B cell (primary cell): ENCODE data around the gene LRP2BP. TPM values are rescaled to one million over a fixed set of nuclear protein-coding genes. Genes with fewer than 3 reads are reported as not detected.

Source experiments
- ATAC-seq: fragments of 200-7000 bp; cut with Tn5 transposase; one replicate; pipeline ENCODE4 v1.10.0; 2021; ENCODE audit warnings: low read depth, mild to moderate bottlenecking, moderate number of reproducible peaks, moderate library complexity
- CTCF ChIA-PET: fragments of 350-600 bp; sonication (Branson Sonifier 250); formaldehyde crosslinking; loops from one replicate; lab custom pipeline; 2021; ENCODE audit warnings: antibody characterized with exemption, inconsistent platforms; lab: Charles Lee
- POLR2A ChIA-PET: fragments of 350-600 bp; sonication (Branson Sonifier 250); formaldehyde crosslinking; loops from one replicate; lab custom pipeline; 2021; ENCODE audit warnings: antibody characterized with exemption; lab: Charles Lee
- DNase-seq: peaks from one replicate; pipeline ENCODE4 v3.0.0; 2013
- H2AFZ ChIP-seq: 2 replicates; pipeline ENCODE4 v1.6.1; 2012; ENCODE audit warnings: mild to moderate bottlenecking, low read depth, low read length; ENCODE audit not compliant: insufficient read depth, poor library complexity, severe bottlenecking
- H3K27ac ChIP-seq, 2 donors: 1 replicate in 1 of 2; 2 replicates in 1 of 2; pipeline ENCODE4 v1.5.1; 2012 to 2013; ENCODE audit warnings: low read length in 2 of 2, mild to moderate bottlenecking in 2 of 2, moderate library complexity in 1 of 2
- H3K27me3 ChIP-seq, 4 experiments: fragments of 200-600 bp in 1 of 4; sonication (generic) in 1 of 4; replicated peaks in 1 of 4; 1 replicate in 2 of 4; 2 replicates in 2 of 4; pipeline versions ENCODE4 v1.6.1 to v1.7.0; 2013 to 2016; ENCODE audit warnings: low read length in 3 of 4, mild to moderate bottlenecking in 2 of 4, mixed read lengths in 1 of 4, moderate library complexity in 1 of 4; ENCODE audit not compliant: insufficient read depth in 4 of 4, control insufficient read depth in 3 of 4; ENCODE audit errors: control extremely low read depth in 1 of 4
- H3K36me3 ChIP-seq, 2 experiments: replicated peaks in 1 of 2; 1 replicate in 1 of 2; 2 replicates in 1 of 2; pipeline versions ENCODE4 v1.6.1 to v1.7.1; 2013; ENCODE audit warnings: low read length in 1 of 2; ENCODE audit not compliant: insufficient read depth in 2 of 2, control insufficient read depth in 1 of 2; ENCODE audit errors: control extremely low read depth in 1 of 2, extremely low read depth in 1 of 2
- H3K4me1 ChIP-seq, 2 donors: fragments of 200-600 bp in 1 of 2; sonication (generic) in 1 of 2; 1 replicate in 1 of 2; 2 replicates in 1 of 2; pipeline versions ENCODE4 v1.5.1 to v1.6.1; 2013 to 2017; ENCODE audit warnings: low read length in 2 of 2; ENCODE audit not compliant: control insufficient read depth in 2 of 2, insufficient read depth in 2 of 2
- H3K4me2 ChIP-seq: replicated peaks from 2 replicates; pipeline ENCODE3; 2012; ENCODE audit warnings: mild to moderate bottlenecking, low read depth, low read length; ENCODE audit not compliant: poor library complexity, severe bottlenecking
- H3K4me3 ChIP-seq, 5 experiments: fragments of 200-600 bp in 1 of 5; sonication (generic) in 1 of 5; 1 replicate in 3 of 5; 2 replicates in 2 of 5; pipeline versions ENCODE4 v1.5.1 to v1.7.0; 2011 to 2016; ENCODE audit warnings: low read length in 4 of 5, mild to moderate bottlenecking in 4 of 5, low read depth in 2 of 5, control low read depth in 1 of 5, moderate library complexity in 1 of 5; ENCODE audit not compliant: insufficient read depth in 1 of 5; ENCODE audit errors: control extremely low read depth in 1 of 5, extremely low read depth in 1 of 5
- H3K79me2 ChIP-seq: fragments of 200-600 bp; sonication (generic); one replicate; pipeline ENCODE4 v1.6.0; 2016; ENCODE audit warnings: low read length; ENCODE audit not compliant: control insufficient read depth, insufficient read depth
- H3K9ac ChIP-seq: fragments of 200-600 bp; sonication (generic); 2 replicates; pipeline ENCODE4 v1.6.1; 2017; ENCODE audit warnings: mild to moderate bottlenecking, low read length, moderate library complexity
- H3K9me3 ChIP-seq, 3 donors: one replicate each; pipeline versions ENCODE4 v1.6.1 to v1.7.1; 2013; ENCODE audit warnings: low read length in 2 of 3; ENCODE audit not compliant: control insufficient read depth in 2 of 3, insufficient read depth in 1 of 3; ENCODE audit errors: control extremely low read depth in 1 of 3
- H4K20me1 ChIP-seq: 2 replicates; pipeline ENCODE4 v1.6.0; 2012; ENCODE audit warnings: mild to moderate bottlenecking, low read length; ENCODE audit not compliant: insufficient read depth, control insufficient read depth, poor library complexity, severe bottlenecking
- H3K27ac Mint-ChIP-seq: one replicate; pipeline ENCODE4 v1.8.0; 2021; ENCODE audit warnings: mixed read lengths
- H3K27me3 Mint-ChIP-seq: one replicate; pipeline ENCODE4 v1.8.0; 2021; ENCODE audit warnings: mixed read lengths
- H3K4me1 Mint-ChIP-seq: one replicate; pipeline ENCODE4 v1.8.0; 2021; ENCODE audit warnings: mixed read lengths
- H3K4me3 Mint-ChIP-seq: one replicate; pipeline ENCODE4 v1.8.0; 2021; ENCODE audit warnings: mixed read lengths
- H3K9me3 Mint-ChIP-seq: one replicate; pipeline ENCODE4 v1.8.0; 2022; ENCODE audit warnings: mixed read lengths; ENCODE audit not compliant: insufficient read depth
- CTCF ChIP-seq: fragments of 200-600 bp; IDR thresholded peaks from one replicate; pipeline ENCODE4 v1.8.0; 2022; ENCODE audit warnings: antibody characterized with exemption, mild to moderate bottlenecking
- EZH2 ChIP-seq: IDR thresholded peaks from 2 replicates; pipeline ENCODE4 v1.6.1; 2012; ENCODE audit warnings: borderline replicate concordance, low read depth, mild to moderate bottlenecking, moderate library complexity, low read length; ENCODE audit not compliant: insufficient read depth, poor library complexity, severe bottlenecking
- WGBS: methylation state at CpG from one replicate; pipeline ENCODE4 v1.1.5; 2013; ENCODE audit warnings: missing lambda C conversion rate; ENCODE audit not compliant: insufficient coverage; 5-methylcytosine and 5-hydroxymethylcytosine counted together
- intact Hi-C: fragments of 100-400 bp; cut with micrococcal nuclease; formaldehyde crosslinking; loops from one replicate; pipeline ENCODE4 v1.10.0; 2022
- polyA plus RNA-seq: library from polyadenylated mRNA; depleted of rRNA; stranded (reverse); fragments of >200 nt; gene quantifications from 2 replicates; pipeline ENCODE4 v1.2.3, GENCODE V29; 2012
- total RNA-seq, 2 donors: library from RNA; stranded (reverse); fragments of 120-200 nt in 1 of 2; gene quantifications; 1 replicate in 1 of 2; 2 replicates in 1 of 2; pipeline versions ENCODE4 v1.2.3 to v1.2.4, GENCODE V29; 2013 to 2022

The LRP2BP gene
- total and polyA plus RNA-seq, 2 donors (not counting 1 experiment from before 2014, with no cell fraction given) = 0.15 to 1.6 TPM

DNA sequence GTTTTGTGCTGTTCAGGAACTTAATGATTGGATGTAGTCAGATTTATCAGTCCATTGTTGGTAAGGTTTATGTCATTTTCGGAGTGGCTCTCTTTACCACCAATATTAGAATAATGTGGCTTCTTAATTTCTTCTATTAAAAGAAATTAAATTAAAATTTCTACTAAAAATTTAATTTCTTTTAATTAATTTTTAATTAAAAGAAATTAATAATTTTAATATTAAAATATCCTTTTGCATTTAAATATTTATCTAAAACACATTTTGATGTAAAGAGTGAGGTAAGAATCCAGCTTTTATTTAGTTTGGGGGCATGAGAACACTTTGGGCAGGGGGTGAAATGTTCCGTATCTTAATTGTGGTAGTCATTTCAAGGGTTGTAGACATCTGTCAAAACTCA is 45.8 kb upstream of the LRP2BP start:
- peaks cover 0 to 12% (median 4%) of the 10 kb centered on the region in 4 experiments for H3K27me3 ChIP-seq
- DNase-seq (no peak), ATAC-seq (no peak)
- no peaks in the 10 kb centered on the region for H4K20me1 ChIP-seq
- H3K36me3 ChIP-seq = no peaks in the 10 kb centered on the region
- H3K27ac ChIP-seq = no peak overlapping the region
- H3K4me1 Mint-ChIP-seq = no peaks in the 10 kb centered on the region
- no peaks in the 10 kb centered on the region for H3K79me2 ChIP-seq
- no peak for TF ChIP-seq EZH2
- no peak for TF ChIP-seq CTCF
- H3K27me3 Mint-ChIP-seq = peaks cover 10% of the 10 kb centered on the region
- CTCF ChIA-PET = no interaction called here
- no peak overlapping the region for H3K9ac ChIP-seq
- no peaks in the 10 kb centered on the region for H3K9me3 ChIP-seq
- H2AFZ ChIP-seq = no peak overlapping the region
- H3K4me2 ChIP-seq = no peak overlapping the region
- intact Hi-C loops = no loop called here
- H3K4me3 ChIP-seq = no peak overlapping the region
- H3K4me3 Mint-ChIP-seq = no peak overlapping the region
- no peaks in the 10 kb centered on the region for H3K9me3 Mint-ChIP-seq
- H3K27ac Mint-ChIP-seq = no peak overlapping the region
- POLR2A ChIA-PET = no interaction called here
- WGBS = no CpG with 5 or more reads among the region's 2 CpGs
- no peaks in the 10 kb centered on the region for H3K4me1 ChIP-seq

DNA sequence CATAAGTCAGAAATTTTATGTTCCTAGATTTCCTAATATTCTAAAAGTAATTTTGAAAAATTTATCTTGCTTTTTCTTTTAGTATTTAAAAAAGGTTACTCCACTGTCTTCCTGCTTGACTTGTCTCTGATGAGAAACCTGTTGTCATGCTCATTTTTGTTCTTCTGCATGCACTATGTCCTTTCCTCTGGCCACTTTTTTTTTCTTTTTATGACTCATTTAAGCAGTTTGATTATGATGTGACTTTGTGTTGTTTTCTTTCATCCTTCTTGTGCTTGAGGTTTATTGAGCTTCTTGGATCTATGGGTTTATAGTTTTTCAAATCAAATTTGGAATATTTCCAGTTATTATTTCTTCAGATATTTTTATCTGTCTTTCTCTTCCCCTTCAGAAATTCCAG is 42.1 kb upstream of the LRP2BP start:
- Histone ChIP-seq H3K27me3 (peaks cover 0 to 8% (median 4%) of the 10 kb centered on the region in 4 experiments), H3K36me3 (no peaks in the 10 kb centered on the region), H3K4me1 (no peaks in the 10 kb centered on the region), H3K27ac (no peak overlapping the region), H3K4me2 (no peak overlapping the region), H2AFZ (no peak overlapping the region), H3K79me2 (no peaks in the 10 kb centered on the region), H3K9me3 (no peaks in the 10 kb centered on the region), H3K4me3 (no peak overlapping the region), H4K20me1 (no peaks in the 10 kb centered on the region), H3K9ac (no peak overlapping the region)
- H3K9me3 Mint-ChIP-seq = no peaks in the 10 kb centered on the region
- ATAC-seq (no peak), DNase-seq (no peak)
- H3K27ac Mint-ChIP-seq = no peak overlapping the region
- ChIA-PET CTCF (no interaction called here), POLR2A (no interaction called here)
- intact Hi-C loops = loop anchor here (2.0 kb wide), 1 partner anchor 19 kb away; no protein-coding TSS in a partner anchor
- H3K27me3 Mint-ChIP-seq = peaks cover 9% of the 10 kb centered on the region
- H3K4me3 Mint-ChIP-seq = no peak overlapping the region
- H3K4me1 Mint-ChIP-seq = no peaks in the 10 kb centered on the region
- TF ChIP-seq EZH2 (no peak), CTCF (no peak)
